IPS DF 6.9 (cell line): ENCODE measurements around the gene C1orf21.

Experiments
- DNase-seq: peaks from one replicate; pipeline ENCODE4 v3.0.0-alpha.2; 2013; ENCODE audit warnings: low read depth, low spot score
- H3K27ac ChIP-seq: one replicate; pipeline ENCODE4 v1.5.1; 2013; ENCODE audit warnings: low read length, control low read depth
- H3K27me3 ChIP-seq: 2 replicates; pipeline ENCODE4 v1.6.1; 2013; ENCODE audit warnings: mild to moderate bottlenecking, low read length; ENCODE audit not compliant: control insufficient read depth, insufficient read depth
- H3K36me3 ChIP-seq: 2 replicates; pipeline ENCODE4 v1.6.1; 2013; ENCODE audit warnings: low read length; ENCODE audit not compliant: control insufficient read depth, insufficient read depth
- H3K4me1 ChIP-seq: 2 replicates; pipeline ENCODE4 v1.6.1; 2013; ENCODE audit warnings: low read length; ENCODE audit not compliant: control insufficient read depth, insufficient read depth
- H3K4me3 ChIP-seq: 2 replicates; pipeline ENCODE4 v1.5.1; 2013; ENCODE audit warnings: mild to moderate bottlenecking, low read length
- H3K9me3 ChIP-seq: 2 replicates; pipeline ENCODE4 v1.6.1; 2013; ENCODE audit warnings: low read length, inconsistent platforms; ENCODE audit not compliant: control insufficient read depth, insufficient read depth
- WGBS: extraction: QIAGEN DNeasy Blood & Tissue Kit; methylation state at CpG from one replicate; pipeline ENCODE4 v1.1.7; 2013; ENCODE audit warnings: mixed read lengths, missing lambda C conversion rate; ENCODE audit not compliant: insufficient read length, insufficient coverage; 5-methylcytosine and 5-hydroxymethylcytosine counted together

Gene C1orf21

DNA sequence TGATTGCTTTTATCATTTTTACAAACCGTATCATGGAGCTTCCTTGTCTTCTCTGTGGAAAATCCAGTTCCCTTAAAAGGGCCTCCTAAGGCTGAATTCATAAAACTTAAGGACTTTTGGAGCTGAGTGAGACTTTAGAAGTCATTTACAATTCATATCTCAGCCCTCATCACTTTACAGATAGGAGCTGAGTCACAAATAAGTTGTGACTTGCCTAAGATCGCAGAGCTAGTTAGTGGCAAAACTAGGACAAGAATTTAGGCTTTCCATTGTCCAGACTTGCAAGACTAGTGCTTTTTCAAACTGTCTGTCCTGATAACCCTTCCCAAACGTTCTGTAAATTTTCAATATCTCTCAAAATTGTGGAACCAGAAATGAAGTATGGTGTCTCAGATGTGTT, 37.3 kb downstream of the C1orf21 start:
- Histone ChIP-seq H3K4me3 (no peak overlapping the region), H3K36me3 (no peaks in the 10 kb centered on the region), H3K27me3 (no peaks in the 10 kb centered on the region), H3K4me1 (peaks cover 6% of the 10 kb centered on the region), H3K9me3 (no peaks in the 10 kb centered on the region), H3K27ac (no peak overlapping the region)
- DNase-seq = no peak
- WGBS = no CpG with 5 or more reads among the region's 3 CpGs

DNA sequence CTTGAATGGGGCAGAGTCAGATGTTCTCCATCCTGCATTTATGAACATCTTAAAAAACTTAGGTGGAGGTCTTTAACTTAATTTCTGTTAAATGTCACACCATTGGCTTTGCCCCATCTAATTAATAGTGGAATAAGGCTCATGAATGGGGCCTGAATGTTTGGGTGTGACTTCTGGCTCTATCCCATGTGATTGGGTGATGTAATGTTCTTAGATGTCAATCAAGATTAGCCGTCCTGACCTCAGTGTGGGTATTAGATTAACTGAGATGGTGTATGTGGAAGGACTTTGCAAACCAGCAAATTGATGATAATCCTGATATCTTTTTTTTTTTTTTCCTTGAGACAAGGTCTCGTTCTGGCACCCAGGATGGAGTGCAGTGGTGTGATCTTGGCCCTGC, 38.1 kb downstream of the C1orf21 start:
- no peaks in the 10 kb centered on the region for H3K36me3 ChIP-seq
- peaks cover 6% of the 10 kb centered on the region for H3K4me1 ChIP-seq
- no peak overlapping the region for H3K4me3 ChIP-seq
- H3K9me3 ChIP-seq = no peaks in the 10 kb centered on the region
- no peak for DNase-seq
- H3K27ac ChIP-seq = no peak overlapping the region
- no CpG with 5 or more reads among the region's 2 CpGs for WGBS
- no peaks in the 10 kb centered on the region for H3K27me3 ChIP-seq

DNA sequence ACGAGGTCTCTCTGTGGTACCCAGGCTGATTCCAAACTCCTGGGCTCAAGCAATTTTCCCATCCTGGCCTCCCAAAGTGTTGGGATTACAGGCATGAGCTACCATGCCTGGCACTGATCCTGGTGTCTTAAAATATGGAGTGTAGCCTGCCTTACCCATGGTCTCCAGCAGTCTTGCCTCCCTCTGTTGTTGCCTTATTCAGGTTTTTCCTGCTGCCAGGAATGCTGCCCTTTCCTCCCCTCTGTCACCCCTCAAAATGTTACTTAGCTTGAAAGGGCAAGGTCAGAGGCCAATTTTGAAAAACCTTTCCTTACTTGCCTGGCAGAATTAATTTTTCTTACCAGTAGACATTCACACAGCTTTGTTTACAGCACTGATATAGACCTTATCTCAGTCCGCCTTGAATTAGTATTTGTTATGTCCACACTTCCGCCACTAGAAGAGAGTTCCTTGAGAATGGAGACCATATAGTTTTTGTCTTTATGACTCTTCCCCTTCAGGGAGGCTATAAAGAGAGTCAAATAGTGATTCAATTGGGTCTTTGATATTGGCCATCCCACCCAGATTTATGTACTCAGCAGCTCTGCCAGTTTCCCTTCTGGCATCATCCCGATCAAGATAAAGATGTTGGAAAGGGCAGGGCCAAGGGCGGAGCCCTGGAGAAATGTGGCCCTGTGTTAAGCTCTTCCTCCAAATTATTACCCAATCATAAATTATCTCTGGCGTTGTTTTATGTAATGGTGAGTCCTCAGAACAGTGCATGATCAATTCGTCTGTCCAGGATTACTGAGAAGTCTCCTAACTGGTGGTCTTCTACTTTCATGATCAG, 38.8 kb downstream of the C1orf21 start:
- WGBS = no CpG with 5 or more reads among the region's 7 CpGs
- H3K4me1 ChIP-seq = peaks cover 6% of the 10 kb centered on the region

DNA sequence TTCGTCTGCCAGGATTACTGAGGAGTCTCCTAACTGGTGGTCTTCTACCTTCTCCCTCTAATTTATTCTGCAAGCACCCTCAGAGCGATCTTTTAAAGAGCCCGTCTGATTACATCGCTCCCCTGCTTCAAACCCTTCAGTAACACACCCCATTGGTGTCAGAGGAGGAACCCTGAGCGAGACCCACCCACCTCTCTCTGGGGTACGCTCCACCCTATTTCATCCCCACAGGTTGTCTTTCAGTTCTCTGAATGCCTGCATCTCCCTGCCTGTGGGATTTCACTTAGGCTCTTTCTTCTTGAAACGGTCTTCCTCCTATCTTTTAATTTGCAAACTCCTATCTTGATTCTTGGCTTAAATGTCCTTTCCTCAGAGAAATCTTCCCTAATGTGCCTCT, 39.4 kb downstream of the C1orf21 start:
- no peaks in the 10 kb centered on the region for H3K36me3 ChIP-seq
- H3K4me1 ChIP-seq = peaks cover 6% of the 10 kb centered on the region
- H3K4me3 ChIP-seq = no peak overlapping the region
- WGBS = no CpG with 5 or more reads among the region's 7 CpGs
- H3K27me3 ChIP-seq = no peaks in the 10 kb centered on the region
- no peak for DNase-seq
- H3K27ac ChIP-seq = no peak overlapping the region
- H3K9me3 ChIP-seq = no peaks in the 10 kb centered on the region

More for the DNA sequence above, 38.8 kb downstream of the C1orf21 start:
- H3K9me3 ChIP-seq = no peaks in the 10 kb centered on the region
- H3K27me3 ChIP-seq = no peaks in the 10 kb centered on the region
- DNase-seq = no peak
- H3K36me3 ChIP-seq = no peaks in the 10 kb centered on the region
- no peak overlapping the region for H3K4me3 ChIP-seq
- no peak overlapping the region for H3K27ac ChIP-seq

DNA sequence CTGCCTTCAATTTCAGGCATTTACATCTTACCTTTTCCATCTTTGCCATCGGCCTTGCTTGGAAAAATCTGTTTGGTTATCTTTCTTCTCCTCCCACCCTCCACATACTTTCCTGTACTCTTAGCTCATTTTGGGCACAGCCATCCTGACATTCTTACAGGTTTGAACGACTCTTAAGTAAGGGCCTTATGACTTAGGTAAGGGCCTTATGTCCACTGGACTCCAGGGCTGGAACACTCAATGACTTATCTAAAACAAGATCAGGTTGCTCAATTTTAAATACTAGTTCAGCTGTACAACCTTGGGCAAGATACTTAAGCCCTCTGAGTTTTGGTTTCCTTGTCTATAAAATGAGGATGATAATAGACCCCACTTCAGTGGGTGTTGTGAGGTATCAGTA, 40.9 kb downstream of the C1orf21 start:
- H3K27ac ChIP-seq = no peak overlapping the region
- no peaks in the 10 kb centered on the region for H3K27me3 ChIP-seq
- DNase-seq = no peak
- H3K9me3 ChIP-seq = no peaks in the 10 kb centered on the region
- H3K36me3 ChIP-seq = no peaks in the 10 kb centered on the region
- no CpG with 5 or more reads among the region's 2 CpGs for WGBS
- H3K4me3 ChIP-seq = no peak overlapping the region
- H3K4me1 ChIP-seq = peaks cover 3% of the 10 kb centered on the region

DNA sequence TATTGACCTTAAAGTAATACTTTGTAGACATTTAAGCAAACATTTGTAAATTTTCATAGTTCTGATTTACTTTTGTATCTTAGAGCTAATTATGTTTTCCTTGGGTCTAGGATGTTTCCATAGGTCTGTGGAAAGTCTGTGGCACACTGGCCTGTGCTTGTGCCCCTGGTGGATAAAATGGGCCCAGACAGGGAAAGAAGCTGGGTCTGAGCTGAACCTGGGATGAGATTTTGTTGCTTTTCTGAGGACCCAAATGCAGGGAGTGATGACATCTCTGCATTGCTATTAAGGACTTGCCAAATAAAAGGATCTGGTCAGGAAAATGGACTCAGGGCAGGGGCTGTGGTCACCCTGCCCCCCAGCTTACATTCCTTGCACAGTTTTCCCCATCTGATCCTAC, 41.8 kb downstream of the C1orf21 start:
- no peak for DNase-seq
- Histone ChIP-seq H3K36me3 (no peaks in the 10 kb centered on the region), H3K4me3 (no peak overlapping the region)

DNA sequence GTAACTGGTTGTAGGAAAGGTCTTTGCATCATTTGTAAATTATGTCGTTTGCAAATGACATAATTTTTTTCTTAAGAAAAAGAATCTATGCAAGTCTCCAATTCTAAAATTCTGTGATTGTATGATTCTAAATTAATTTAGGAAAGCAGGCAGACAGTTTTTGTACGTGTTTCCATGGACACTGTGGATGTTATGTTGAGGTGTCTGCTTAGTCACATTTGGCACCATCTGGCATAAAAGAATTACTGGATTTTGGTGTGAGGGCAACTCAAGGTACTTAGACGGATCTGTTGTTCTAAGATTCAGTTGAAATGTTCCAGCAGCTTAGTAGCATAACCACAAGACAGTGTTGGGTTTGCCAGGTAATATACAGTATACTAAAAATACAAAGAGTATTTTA, 42.5 kb downstream of the C1orf21 start:
- H3K9me3 ChIP-seq = no peaks in the 10 kb centered on the region
- no peak for DNase-seq
- peaks cover 3% of the 10 kb centered on the region for H3K4me1 ChIP-seq
- no peaks in the 10 kb centered on the region for H3K27me3 ChIP-seq
- H3K36me3 ChIP-seq = no peaks in the 10 kb centered on the region
- no peak overlapping the region for H3K27ac ChIP-seq
- H3K4me3 ChIP-seq = no peak overlapping the region
- no CpG with 5 or more reads among the region's 3 CpGs for WGBS

More for the DNA sequence above, 41.8 kb downstream of the C1orf21 start:
- peaks cover 3% of the 10 kb centered on the region for H3K4me1 ChIP-seq
- H3K27me3 ChIP-seq = no peaks in the 10 kb centered on the region
- H3K27ac ChIP-seq = no peak overlapping the region
- no peaks in the 10 kb centered on the region for H3K9me3 ChIP-seq

DNA sequence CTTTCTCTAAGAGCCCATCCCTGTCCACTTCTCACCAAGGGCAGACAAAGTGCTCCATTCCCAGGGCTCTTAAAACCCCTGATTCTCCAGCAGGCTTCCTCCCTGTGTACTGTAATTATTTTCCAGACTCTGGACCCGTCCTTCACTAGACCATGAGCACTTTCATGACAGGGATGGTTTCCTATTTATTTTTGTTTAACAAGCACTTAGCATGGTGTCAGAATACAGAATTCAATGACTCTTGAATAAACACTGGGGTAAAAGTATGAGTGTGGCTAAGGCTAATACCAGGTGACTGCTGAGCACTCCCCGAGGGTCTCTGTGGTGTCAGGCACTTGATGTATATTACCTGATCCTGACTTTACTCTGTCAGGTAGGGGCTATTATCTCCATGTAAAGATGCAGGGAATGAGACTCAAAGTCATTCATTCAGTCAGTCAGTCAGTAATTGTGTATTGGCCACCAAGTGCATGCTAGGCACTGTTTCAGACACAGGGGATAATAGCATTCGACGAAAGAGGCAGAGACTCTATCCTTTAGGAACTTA, 47.2 kb downstream of the C1orf21 start:
- no CpG with 5 or more reads among the region's 4 CpGs for WGBS
- no peak overlapping the region for H3K4me3 ChIP-seq

DNA sequence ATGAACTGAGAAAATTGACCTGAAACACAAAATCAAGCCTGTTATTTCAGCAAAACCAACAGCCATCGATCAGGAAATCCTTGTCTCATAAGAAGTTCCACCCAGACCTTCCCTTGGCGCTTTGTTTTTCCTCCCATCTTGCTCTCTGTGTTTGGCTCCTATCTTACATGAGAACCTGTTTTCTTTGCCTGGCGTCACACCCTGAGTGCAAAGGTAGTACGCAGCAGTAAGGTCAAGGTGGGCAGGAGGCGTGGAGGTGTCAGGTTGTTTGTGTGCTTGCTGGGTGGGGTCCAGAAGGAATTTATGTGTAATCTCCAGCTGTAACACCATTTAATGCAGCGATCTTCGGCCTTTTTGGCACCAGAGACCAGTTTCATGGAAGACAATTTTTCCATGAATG, 50.5 kb downstream of the C1orf21 start:
- no peak overlapping the region for H3K4me3 ChIP-seq
- H3K36me3 ChIP-seq = no peaks in the 10 kb centered on the region
- H3K9me3 ChIP-seq = no peaks in the 10 kb centered on the region
- no peaks in the 10 kb centered on the region; the same call in 1 of the 2 replicates for H3K4me1 ChIP-seq
- DNase-seq = no peak
- no peaks in the 10 kb centered on the region for H3K27me3 ChIP-seq
- no peak overlapping the region for H3K27ac ChIP-seq
- no CpG with 5 or more reads among the region's 7 CpGs for WGBS

More for the DNA sequence above, 47.2 kb downstream of the C1orf21 start:
- Histone ChIP-seq H3K27me3 (no peaks in the 10 kb centered on the region), H3K36me3 (no peaks in the 10 kb centered on the region), H3K9me3 (no peaks in the 10 kb centered on the region), H3K4me1 (no peaks in the 10 kb centered on the region; the same call in 1 of the 2 replicates), H3K27ac (no peak overlapping the region)
- no peak for DNase-seq

DNA sequence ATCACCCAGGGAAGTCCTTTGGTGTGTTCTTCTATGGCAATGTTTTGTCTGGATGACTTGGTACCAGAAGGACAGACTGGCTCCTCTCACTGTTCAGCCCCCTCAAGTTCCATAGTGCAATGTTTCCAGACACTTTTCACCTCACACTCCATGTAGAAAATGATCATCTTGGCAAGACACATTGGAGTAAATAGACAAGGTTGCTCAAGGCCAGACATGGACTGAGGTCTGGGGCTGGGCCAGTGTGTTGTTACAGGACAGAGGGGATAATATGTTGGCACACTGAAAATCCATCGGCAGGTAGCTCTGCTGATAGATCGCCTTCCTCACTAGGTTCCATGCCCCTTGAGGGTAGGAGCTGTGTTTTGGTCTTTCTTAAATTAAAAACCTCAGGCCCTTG, 51.5 kb downstream of the C1orf21 start:
- DNase-seq = no peak
- Histone ChIP-seq H3K27ac (no peak overlapping the region), H3K4me1 (no peaks in the 10 kb centered on the region; the same call in 1 of the 2 replicates), H3K36me3 (no peaks in the 10 kb centered on the region), H3K9me3 (no peaks in the 10 kb centered on the region), H3K27me3 (no peaks in the 10 kb centered on the region), H3K4me3 (no peak overlapping the region)
- no CpG with 5 or more reads among the region's 2 CpGs for WGBS

DNA sequence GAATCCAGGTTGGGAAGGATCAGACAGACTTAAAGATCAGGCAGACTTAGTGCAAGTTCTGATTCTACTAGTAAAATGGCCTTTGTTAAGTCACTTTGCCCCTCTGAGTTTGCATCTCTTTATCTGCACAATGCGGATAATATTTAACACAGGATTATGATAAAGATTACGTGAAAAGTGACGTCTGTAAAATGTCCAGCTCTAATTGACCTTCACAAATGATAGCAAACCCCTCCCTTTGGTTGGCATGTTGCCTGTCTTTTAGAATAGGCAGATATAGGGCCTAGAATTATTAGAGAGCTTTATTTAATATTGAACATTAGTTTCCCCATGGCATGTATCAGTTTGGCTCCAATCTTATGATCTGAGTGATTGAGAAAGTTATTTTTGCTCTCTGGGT, 55.4 kb downstream of the C1orf21 start:
- no CpG with 5 or more reads among the region's 3 CpGs for WGBS
- no peaks in the 10 kb centered on the region for H3K36me3 ChIP-seq
- H3K27ac ChIP-seq = no peak overlapping the region
- no peaks in the 10 kb centered on the region for H3K9me3 ChIP-seq
- no peak overlapping the region for H3K4me3 ChIP-seq
- DNase-seq = no peak
- H3K27me3 ChIP-seq = no peaks in the 10 kb centered on the region
- no peaks in the 10 kb centered on the region for H3K4me1 ChIP-seq
